ENCODE measurements around the gene MORC2.

GRCh38 chr22:30928401-30928800 lies 40.2 kb downstream of the MORC2 start:
- TF ChIP-seq EP300 (IDR thresholded peaks at IDR 0.05), result no peak
- TF ChIP-seq CTCF (IDR thresholded peaks at IDR 0.05), result no peak
- no peak for TF ChIP-seq POLR2AphosphoS5 (IDR thresholded peaks at IDR 0.05)
